Measurements from ENCODE around the gene RNPS1. TPM values are rescaled to one million over a fixed set of nuclear protein-coding genes. Genes with fewer than 3 reads are reported as not detected.

Gene RNPS1
- total and polyA plus RNA-seq, 4 donors = 92.0 to 144 (median 112) TPM

DNA sequence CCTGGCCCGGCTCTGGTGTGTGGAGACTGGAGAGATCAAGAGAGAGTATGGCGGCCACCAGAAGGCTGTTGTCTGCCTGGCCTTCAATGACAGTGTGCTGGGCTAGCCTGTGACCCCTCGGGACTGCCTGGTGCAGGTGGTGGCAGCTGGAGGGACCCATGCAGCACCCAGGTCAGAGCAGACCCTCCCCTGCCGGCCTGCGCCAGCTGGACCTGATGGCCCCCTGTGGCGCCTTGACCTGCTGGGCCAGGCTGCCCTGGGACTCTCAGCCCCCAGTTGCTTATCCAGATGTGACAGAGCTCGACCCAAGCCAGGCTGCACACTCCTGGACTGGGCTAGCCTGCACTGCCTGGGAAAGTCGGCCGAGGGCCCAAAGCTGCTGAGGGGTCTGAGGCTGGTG, 59.2 kb downstream of the RNPS1 start:
- Histone ChIP-seq H3K27me3 (ENCODE audit: control insufficient read depth in 3 of 3, insufficient read depth in 3 of 3, low read length in 2 of 3) (no peaks in the 10 kb centered on the region), H3K36me3 (ENCODE audit: control insufficient read depth in 4 of 4, insufficient read depth in 4 of 4, low read length in 4 of 4) (peaks cover 0 to 35% (median 4%) of the 10 kb centered on the region in 4 donors), H3K9me3 (ENCODE audit: control insufficient read depth in 4 of 4, insufficient read depth in 3 of 4, low read length in 3 of 4) (no peaks in the 10 kb centered on the region), H3K9ac (ENCODE audit: insufficient read depth in 1 of 2, low read length in 2 of 2) (no peak overlapping the region), H3K27ac (ENCODE audit: low read depth in 1 of 2, low read length in 1 of 2) (no peak overlapping the region), H3K4me3 (no peak overlapping the region), H3K4me1 (ENCODE audit: control insufficient read depth in 5 of 5, insufficient read depth in 5 of 5, low read length in 5 of 5) (peaks cover 4 to 30% (median 12%) of the 10 kb centered on the region in 5 donors)
- TF ChIP-seq, protein P1, sequence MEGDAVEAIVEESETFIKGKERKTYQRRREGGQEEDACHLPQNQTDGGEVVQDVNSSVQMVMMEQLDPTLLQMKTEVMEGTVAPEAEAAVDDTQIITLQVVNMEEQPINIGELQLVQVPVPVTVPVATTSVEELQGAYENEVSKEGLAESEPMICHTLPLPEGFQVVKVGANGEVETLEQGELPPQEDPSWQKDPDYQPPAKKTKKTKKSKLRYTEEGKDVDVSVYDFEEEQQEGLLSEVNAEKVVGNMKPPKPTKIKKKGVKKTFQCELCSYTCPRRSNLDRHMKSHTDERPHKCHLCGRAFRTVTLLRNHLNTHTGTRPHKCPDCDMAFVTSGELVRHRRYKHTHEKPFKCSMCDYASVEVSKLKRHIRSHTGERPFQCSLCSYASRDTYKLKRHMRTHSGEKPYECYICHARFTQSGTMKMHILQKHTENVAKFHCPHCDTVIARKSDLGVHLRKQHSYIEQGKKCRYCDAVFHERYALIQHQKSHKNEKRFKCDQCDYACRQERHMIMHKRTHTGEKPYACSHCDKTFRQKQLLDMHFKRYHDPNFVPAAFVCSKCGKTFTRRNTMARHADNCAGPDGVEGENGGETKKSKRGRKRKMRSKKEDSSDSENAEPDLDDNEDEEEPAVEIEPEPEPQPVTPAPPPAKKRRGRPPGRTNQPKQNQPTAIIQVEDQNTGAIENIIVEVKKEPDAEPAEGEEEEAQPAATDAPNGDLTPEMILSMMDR (IDR thresholded peaks at IDR 0.05; ENCODE audit: control extremely low read depth, extremely low read depth) = no peak
- WGBS, 2 donors = 94 to 96% methylated on average over 9 of the region's 9 CpGs
- DNase-seq (no peak), ATAC-seq (ENCODE audit: insufficient read depth, low FRiP score) (no peak)

DNA sequence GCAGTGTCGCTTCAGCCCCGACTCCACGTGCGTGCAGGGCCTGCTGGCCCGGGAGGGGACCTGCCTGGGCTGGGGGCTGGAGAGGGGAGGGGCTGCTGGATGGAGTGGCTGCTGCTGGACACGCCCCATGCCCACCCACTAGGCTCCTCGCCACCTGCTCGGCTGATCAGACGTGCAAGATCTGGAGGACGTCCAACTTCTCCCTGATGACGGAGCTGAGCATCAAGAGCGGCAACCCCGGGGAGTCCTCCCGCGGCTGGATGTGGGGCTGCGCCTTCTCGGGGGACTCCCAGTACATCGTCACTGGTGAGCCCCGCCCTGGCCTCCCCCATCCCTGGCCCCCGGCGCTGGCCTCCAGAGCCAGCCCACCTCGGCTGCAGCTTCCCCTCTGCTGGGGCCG, 59.6 kb downstream of the RNPS1 start:
- Histone ChIP-seq H3K4me1 (ENCODE audit: control insufficient read depth in 5 of 5, insufficient read depth in 5 of 5, low read length in 5 of 5) (peaks cover 3 to 27% (median 8%) of the 10 kb centered on the region in 5 donors), H3K4me3 (no peak overlapping the region), H3K27me3 (ENCODE audit: control insufficient read depth in 3 of 3, insufficient read depth in 3 of 3, low read length in 2 of 3) (no peaks in the 10 kb centered on the region), H3K36me3 (ENCODE audit: control insufficient read depth in 4 of 4, insufficient read depth in 4 of 4, low read length in 4 of 4) (peaks cover 0 to 35% (median 4%) of the 10 kb centered on the region in 4 donors), H3K9me3 (ENCODE audit: control insufficient read depth in 4 of 4, insufficient read depth in 3 of 4, low read length in 3 of 4) (no peaks in the 10 kb centered on the region), H3K9ac (ENCODE audit: insufficient read depth in 1 of 2, low read length in 2 of 2) (no peak overlapping the region), H3K27ac (ENCODE audit: low read depth in 1 of 2, low read length in 1 of 2) (no peak overlapping the region)
- 88% methylated on average over 23 of the region's 23 CpGs for whole genome bisulfite sequencing, 2 donors
- TF ChIP-seq, protein P1 (IDR thresholded peaks at IDR 0.05; ENCODE audit: control extremely low read depth, extremely low read depth) = no peak
- no peak for ATAC-seq (ENCODE audit: insufficient read depth, low FRiP score)
- no peak for DNase-seq

DNA sequence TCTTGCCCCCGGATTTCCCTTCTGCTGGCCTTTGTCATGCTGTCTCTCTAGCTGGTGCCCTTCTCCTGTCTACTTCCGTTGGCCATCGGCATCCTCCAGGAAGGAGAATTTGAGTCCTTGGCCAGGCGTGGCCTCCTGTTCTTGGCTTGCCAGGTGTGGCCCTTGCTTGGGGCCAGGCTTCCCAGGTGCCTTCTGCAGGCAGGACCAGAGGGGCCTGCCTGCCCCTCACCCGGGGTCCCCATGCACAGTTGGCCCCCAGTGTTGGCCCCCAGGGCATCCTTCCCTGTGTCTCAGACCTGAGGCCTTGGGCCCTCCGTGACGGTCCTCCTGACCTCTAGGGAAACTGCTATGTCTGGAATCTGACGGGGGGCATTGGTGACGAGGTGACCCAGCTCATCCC, 60.1 kb downstream of the RNPS1 start:
- Histone ChIP-seq H3K27me3 (ENCODE audit: control insufficient read depth in 3 of 3, insufficient read depth in 3 of 3, low read length in 2 of 3) (no peaks in the 10 kb centered on the region), H3K36me3 (ENCODE audit: control insufficient read depth in 4 of 4, insufficient read depth in 4 of 4, low read length in 4 of 4) (peaks cover 0 to 35% (median 4%) of the 10 kb centered on the region in 4 donors), H3K9ac (ENCODE audit: insufficient read depth in 1 of 2, low read length in 2 of 2) (no peak overlapping the region), H3K9me3 (ENCODE audit: control insufficient read depth in 4 of 4, insufficient read depth in 3 of 4, low read length in 3 of 4) (no peaks in the 10 kb centered on the region), H3K4me1 (ENCODE audit: control insufficient read depth in 5 of 5, insufficient read depth in 5 of 5, low read length in 5 of 5) (peaks cover 0 to 23% (median 8%) of the 10 kb centered on the region in 5 donors), H3K27ac (ENCODE audit: low read depth in 1 of 2, low read length in 1 of 2) (no peak overlapping the region), H3K4me3 (no peak overlapping the region)
- DNase-seq (no peak), ATAC-seq (ENCODE audit: insufficient read depth, low FRiP score) (no peak)
- TF ChIP-seq, protein P1 (IDR thresholded peaks at IDR 0.05; ENCODE audit: control extremely low read depth, extremely low read depth) = no peak
- WGBS, 2 donors = 93% methylated on average over 9 of the region's 9 CpGs

All from lung (tissue), 12 donors.